Ascending aorta (tissue), 2 donors: ENCODE measurements around the gene TLNRD1. TPM values are rescaled to one million over a fixed set of nuclear protein-coding genes. Genes with fewer than 3 reads are reported as not detected.
A peak's percentile ranks its signal among the peaks of the same experiment; 100 is the strongest.

Experiments
- DNase-seq, 2 donors: peaks; one replicate each; pipeline ENCODE4 v3.0.0-alpha.2; 2019; ENCODE audit warnings: low spot score in 2 of 2
- H3K27ac ChIP-seq, 2 donors: fragments of 200-600 bp; sonication (generic); one replicate each; pipeline ENCODE4 v1.5.1; 2016 to 2017; ENCODE audit warnings: mild to moderate bottlenecking in 1 of 2
- H3K27me3 ChIP-seq: fragments of 200-600 bp; sonication (generic); one replicate; pipeline ENCODE4 v1.5.1; 2017
- H3K36me3 ChIP-seq, 2 donors: fragments of 200-600 bp; sonication (generic); one replicate each; pipeline ENCODE4 v1.5.1; 2016
- H3K4me1 ChIP-seq, 2 donors: fragments of 200-600 bp; sonication (generic); one replicate each; pipeline ENCODE4 v1.5.1; 2016 to 2017; ENCODE audit warnings: mild to moderate bottlenecking in 1 of 2
- H3K4me3 ChIP-seq, 2 donors: fragments of 200-600 bp; sonication (generic); one replicate each; pipeline ENCODE4 v1.5.1; 2016 to 2017; ENCODE audit warnings: mild to moderate bottlenecking in 1 of 2
- H3K9me3 ChIP-seq, 2 donors: fragments of 200-600 bp; sonication (generic); one replicate each; pipeline ENCODE4 v1.5.1; 2016
- CTCF ChIP-seq, 3 experiments: fragments of 200-600 bp in 2 of 3; fragments of 450-650 bp in 1 of 3; sonication (generic) in 2 of 3; IDR thresholded peaks; one replicate each; pipeline ENCODE4 v1.5.1; 2016 to 2019; ENCODE audit warnings: antibody characterized with exemption in 3 of 3, mild to moderate bottlenecking in 1 of 3, moderate library complexity in 1 of 3
- intact Hi-C: fragments of 100-400 bp; cut with DNase I; formaldehyde crosslinking; loops from one replicate; pipeline ENCODE4 v1.15.1; 2023
- total RNA-seq: library from RNA; depleted of rRNA; stranded (reverse); fragments of >200 nt; gene quantifications from one replicate; pipeline ENCODE4 v1.1.0, GENCODE V29; 2016

TLNRD1 gene
- total RNA-seq, 1 donor from 2014 or later = 59.3 TPM

GRCh38 chr15:80972276-80972675, 28.4 kb upstream of the TLNRD1 start:
- intact Hi-C loops = loop anchor here (5.0 to 10.0 kb wide), 2 partner anchors 477 to 515 kb away; no protein-coding TSS in a partner anchor
- Histone ChIP-seq H3K36me3 (peaks cover 2 to 13% of the 10 kb centered on the region in 2 donors), H3K9me3 (no peaks in the 10 kb centered on the region)

GRCh38 chr15:80974914-80975313, 25.8 kb upstream of the TLNRD1 start:
- TF ChIP-seq CTCF (IDR thresholded peaks at IDR 0.05) = no peak
- Histone ChIP-seq H3K27ac (no peak overlapping the region), H3K4me3 (no peak overlapping the region), H3K27me3 (no peaks in the 10 kb centered on the region), H3K36me3 (peaks cover 4 to 10% of the 10 kb centered on the region in 2 donors), H3K9me3 (no peaks in the 10 kb centered on the region), H3K4me1 (peaks cover 5 to 14% of the 10 kb centered on the region in 2 donors)
- intact Hi-C loops = loop anchor here (5.0 to 10.0 kb wide), 2 partner anchors 480 to 518 kb away; no protein-coding TSS in a partner anchor
- no peak for DNase-seq

More at GRCh38 chr15:80972276-80972675, 28.4 kb upstream of the TLNRD1 start:
- no peak for TF ChIP-seq CTCF (IDR thresholded peaks at IDR 0.05)
- H3K4me3 ChIP-seq = no peak overlapping the region
- peak in 1 of 2 donors; percentile 48 for DNase-seq
- no peaks in the 10 kb centered on the region for H3K27me3 ChIP-seq
- peaks cover 5 to 8% of the 10 kb centered on the region in 2 donors for H3K4me1 ChIP-seq
- H3K27ac ChIP-seq = no peak overlapping the region

DNA sequence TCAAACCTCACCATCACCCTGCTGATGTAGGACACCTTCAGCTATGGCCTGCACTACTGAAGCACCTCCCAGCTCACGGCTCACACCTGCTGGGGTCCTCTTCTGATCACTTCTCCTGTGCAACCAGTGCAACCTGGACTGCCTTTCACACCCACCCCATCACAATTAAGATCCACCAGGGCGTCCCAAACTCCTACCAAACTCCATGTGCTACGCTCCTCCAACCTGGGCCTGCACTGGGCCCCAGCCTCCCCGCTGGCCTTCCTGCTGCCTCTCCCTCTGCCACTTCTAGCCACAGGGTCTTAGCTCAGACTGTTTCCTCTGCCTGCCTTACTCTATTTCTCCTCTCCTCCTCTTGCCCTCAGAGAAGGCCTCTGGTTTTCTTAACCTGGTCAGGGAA, 23.9 kb upstream of the TLNRD1 start:
- no peak overlapping the region for H3K4me3 ChIP-seq
- H3K36me3 ChIP-seq = peaks cover 21% of the 10 kb centered on the region in 2 donors
- intact Hi-C loops = loop anchor here (10.0 kb wide), 1 partner anchor 482 kb away; no protein-coding TSS in a partner anchor
- H3K4me1 ChIP-seq = peaks cover 5 to 14% of the 10 kb centered on the region in 2 donors
- no peak for TF ChIP-seq CTCF (IDR thresholded peaks at IDR 0.05)
- peak overlapping the region; percentile 41 for H3K27ac ChIP-seq
- no peaks in the 10 kb centered on the region for H3K27me3 ChIP-seq
- no peaks in the 10 kb centered on the region for H3K9me3 ChIP-seq
- DNase-seq = peak in 1 of 2 donors; percentile 54

GRCh38 chr15:80977627-80978036, 23.1 kb upstream of the TLNRD1 start:
- intact Hi-C loops = loop anchor here (10.0 kb wide), 1 partner anchor 483 kb away; no protein-coding TSS in a partner anchor
- Histone ChIP-seq H3K4me3 (no peak overlapping the region), H3K4me1 (peaks cover 5 to 14% of the 10 kb centered on the region in 2 donors), H3K27ac (peak overlapping the region; percentile 41), H3K27me3 (no peaks in the 10 kb centered on the region), H3K36me3 (peaks cover 21 to 22% of the 10 kb centered on the region in 2 donors), H3K9me3 (no peaks in the 10 kb centered on the region)
- TF ChIP-seq CTCF (IDR thresholded peaks at IDR 0.05) = peak; percentile 23 to 43 (median 23)
- DNase-seq = peak in 1 of 2 donors; percentile 70

GRCh38 chr15:80978685-80979329, 21.9 kb upstream of the TLNRD1 start:
- no peak for DNase-seq
- Histone ChIP-seq H3K27ac (peak overlapping the region in 1 of 2 donors; percentile 14), H3K27me3 (no peaks in the 10 kb centered on the region), H3K9me3 (no peaks in the 10 kb centered on the region), H3K4me1 (peaks cover 5 to 14% of the 10 kb centered on the region in 2 donors), H3K4me3 (no peak overlapping the region), H3K36me3 (peaks cover 21 to 22% of the 10 kb centered on the region in 2 donors)
- intact Hi-C loops = loop anchor here (10.0 kb wide), 1 partner anchor 484 kb away; no protein-coding TSS in a partner anchor
- TF ChIP-seq CTCF (IDR thresholded peaks at IDR 0.05) = no peak
